ENCODE measurements around the gene ALK.

ALK gene

DNA sequence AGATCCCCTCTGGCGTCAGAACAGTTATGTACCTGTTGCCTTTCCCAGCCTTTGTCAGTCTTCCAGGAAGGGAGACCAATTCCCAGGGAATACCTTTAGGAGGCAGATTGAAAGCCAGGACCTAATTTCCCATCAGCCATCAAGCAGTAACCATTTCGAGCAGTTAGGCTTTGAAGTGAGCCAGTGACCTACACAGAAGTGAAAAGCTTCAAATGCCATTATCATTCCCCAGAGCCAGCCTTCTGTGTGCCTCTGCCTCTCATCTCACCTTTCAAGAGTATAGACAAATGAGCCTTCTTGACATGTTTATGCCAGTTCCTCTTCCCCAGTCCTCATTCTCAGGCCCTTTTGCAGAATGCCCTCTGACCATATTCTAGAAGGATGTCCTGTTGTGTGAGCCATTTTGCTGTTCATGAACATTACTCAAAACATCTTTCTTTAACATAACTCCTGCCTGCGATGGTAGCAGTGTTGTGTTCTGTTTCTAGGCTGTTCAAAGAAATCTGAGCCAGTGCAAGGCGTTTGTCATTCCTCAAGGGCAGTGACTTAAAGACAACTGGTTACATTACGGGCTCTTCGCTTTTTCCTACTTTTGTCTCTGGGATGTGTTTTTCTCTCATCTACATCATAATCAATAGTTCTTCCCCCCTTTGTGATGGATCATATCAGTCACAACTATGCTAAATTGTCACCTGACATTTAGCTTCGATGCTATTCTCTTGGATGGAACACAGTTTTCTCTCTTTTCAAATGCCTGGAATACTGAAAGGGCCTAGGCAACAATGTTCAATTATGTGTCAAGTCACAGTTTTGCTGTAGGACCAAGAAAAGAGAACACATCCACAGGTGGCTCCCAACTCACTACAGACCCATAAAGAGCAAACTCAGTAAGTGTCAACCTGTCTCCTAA is 138.6 kb downstream of the ALK start:
- no peak overlapping the region for H3K9ac ChIP-seq
- TF ChIP-seq Cebpa-rat (IDR thresholded peaks at IDR 0.05): no peak

GRCh38 chr2:29782087-29782486 is 139.3 kb downstream of the ALK start:
- Histone ChIP-seq H3K36me3 (no peaks in the 10 kb centered on the region), H3K4me3 (no peak overlapping the region), H4K20me1 (no peaks in the 10 kb centered on the region), H3K27me3 (no peaks in the 10 kb centered on the region), H3K4me1 (no peaks in the 10 kb centered on the region), H3K9ac (no peak overlapping the region), H3K27ac (no peak overlapping the region), H3K9me3 (no peaks in the 10 kb centered on the region), H3K4me2 (no peak overlapping the region)
- no peak for TF ChIP-seq Cebpa-rat (IDR thresholded peaks at IDR 0.05)

More for the DNA sequence above, 138.6 kb downstream of the ALK start:
- H3K27ac ChIP-seq: no peak overlapping the region
- no peak overlapping the region for H3K4me2 ChIP-seq
- H3K4me1 ChIP-seq: no peaks in the 10 kb centered on the region
- H4K20me1 ChIP-seq: no peaks in the 10 kb centered on the region
- H3K9me3 ChIP-seq: no peaks in the 10 kb centered on the region
- no peak overlapping the region for H3K4me3 ChIP-seq
- no peaks in the 10 kb centered on the region for H3K27me3 ChIP-seq
- no peaks in the 10 kb centered on the region for H3K36me3 ChIP-seq

- no peak for TF ChIP-seq Cebpa-rat (IDR thresholded peaks at IDR 0.05)
- H3K36me3 ChIP-seq: no peaks in the 10 kb centered on the region
- no peaks in the 10 kb centered on the region for H3K9me3 ChIP-seq
- no peaks in the 10 kb centered on the region for H3K27me3 ChIP-seq
- no peaks in the 10 kb centered on the region for H4K20me1 ChIP-seq
- H3K4me3 ChIP-seq: no peak overlapping the region
- no peak overlapping the region for H3K9ac ChIP-seq
- H3K4me1 ChIP-seq: no peaks in the 10 kb centered on the region
- no peak overlapping the region for H3K4me2 ChIP-seq
- H3K27ac ChIP-seq: no peak overlapping the region
These were observed 140.5 kb downstream of the ALK start for GRCh38 chr2:29780906-29781305.

DNA sequence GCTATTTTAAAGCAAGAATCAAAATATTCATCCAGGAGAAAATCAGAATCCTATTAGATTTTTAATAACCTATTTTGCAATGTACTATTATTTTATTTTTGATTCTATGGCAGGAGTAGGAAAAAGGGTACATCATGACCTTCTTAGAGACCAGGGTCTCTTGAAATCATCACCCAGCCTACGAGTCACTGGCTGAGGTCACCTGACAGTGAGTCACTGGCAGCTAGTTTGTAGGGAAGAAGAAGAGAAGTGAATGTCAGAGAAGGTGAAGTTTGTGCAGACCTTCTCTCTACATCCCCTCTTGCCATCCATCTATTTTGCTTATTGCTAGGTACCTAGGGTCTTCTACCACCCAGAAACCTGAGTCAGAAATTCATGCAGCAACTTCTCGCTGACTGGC is 144.2 kb downstream of the ALK start:
- TF ChIP-seq Cebpa-rat (IDR thresholded peaks at IDR 0.05): no peak
- Histone ChIP-seq H3K4me1 (no peaks in the 10 kb centered on the region), H3K9ac (no peak overlapping the region), H4K20me1 (no peaks in the 10 kb centered on the region), H3K36me3 (no peaks in the 10 kb centered on the region), H3K9me3 (no peaks in the 10 kb centered on the region), H3K4me3 (no peak overlapping the region), H3K4me2 (no peak overlapping the region), H3K27me3 (no peaks in the 10 kb centered on the region), H3K27ac (no peak overlapping the region)

GRCh38 chr2:29776406-29776805 is 145.0 kb downstream of the ALK start:
- H3K9me3 ChIP-seq: no peaks in the 10 kb centered on the region
- H3K27ac ChIP-seq: no peak overlapping the region
- H3K4me1 ChIP-seq: no peaks in the 10 kb centered on the region
- H3K27me3 ChIP-seq: no peaks in the 10 kb centered on the region
- H3K9ac ChIP-seq: no peak overlapping the region
- no peak overlapping the region for H3K4me2 ChIP-seq
- no peak for TF ChIP-seq Cebpa-rat (IDR thresholded peaks at IDR 0.05)
- no peaks in the 10 kb centered on the region for H4K20me1 ChIP-seq
- no peak overlapping the region for H3K4me3 ChIP-seq
- no peaks in the 10 kb centered on the region for H3K36me3 ChIP-seq

DNA sequence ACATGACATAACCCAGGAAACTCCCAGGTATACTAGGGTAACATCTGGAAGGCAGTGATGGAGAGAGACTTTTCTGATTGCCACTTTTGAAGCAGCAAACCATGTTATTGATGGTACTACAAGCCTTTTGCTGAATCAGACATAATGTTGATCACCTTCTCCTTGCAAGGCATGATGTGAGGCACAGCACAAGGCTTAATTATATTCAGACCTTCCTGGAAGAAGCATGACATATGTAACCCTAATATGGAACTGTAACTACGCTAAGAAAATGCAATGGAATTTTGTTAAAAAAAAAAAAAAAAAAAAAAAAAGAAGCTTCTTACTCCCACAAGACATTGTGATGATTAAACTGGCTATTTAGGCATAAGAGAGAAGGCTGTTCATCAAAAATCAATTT is 145.4 kb downstream of the ALK start:
- Histone ChIP-seq H4K20me1 (no peaks in the 10 kb centered on the region), H3K9ac (no peak overlapping the region), H3K4me2 (no peak overlapping the region), H3K4me3 (no peak overlapping the region), H3K36me3 (no peaks in the 10 kb centered on the region), H3K27me3 (no peaks in the 10 kb centered on the region), H3K4me1 (no peaks in the 10 kb centered on the region), H3K9me3 (no peaks in the 10 kb centered on the region), H3K27ac (no peak overlapping the region)
- TF ChIP-seq Cebpa-rat (IDR thresholded peaks at IDR 0.05): no peak

DNA sequence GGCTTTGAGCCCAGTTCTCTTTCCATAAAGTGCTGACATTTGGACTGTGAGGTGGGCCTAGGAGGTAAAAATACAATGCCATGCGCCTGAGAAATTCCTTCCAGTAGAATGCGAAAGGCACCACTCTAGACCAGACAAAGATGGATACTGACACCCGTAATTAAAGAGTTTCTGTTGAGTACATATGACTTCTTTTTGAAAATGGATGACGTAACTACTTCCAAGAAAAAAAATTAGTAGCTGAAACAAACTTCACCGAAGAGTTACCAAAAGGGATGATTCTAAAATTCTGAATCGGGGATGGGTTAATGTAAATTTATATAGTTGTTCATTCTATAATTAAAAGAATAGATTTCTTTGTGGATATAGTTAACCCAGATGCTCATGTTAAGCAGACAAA is 146.8 kb downstream of the ALK start:
- no peak for TF ChIP-seq Cebpa-rat (IDR thresholded peaks at IDR 0.05)
- no peaks in the 10 kb centered on the region for H3K27me3 ChIP-seq
- H3K4me1 ChIP-seq: no peaks in the 10 kb centered on the region
- no peaks in the 10 kb centered on the region for H3K36me3 ChIP-seq
- no peaks in the 10 kb centered on the region for H4K20me1 ChIP-seq
- H3K4me2 ChIP-seq: no peak overlapping the region
- H3K9ac ChIP-seq: no peak overlapping the region
- no peak overlapping the region for H3K4me3 ChIP-seq
- H3K9me3 ChIP-seq: no peaks in the 10 kb centered on the region
- no peak overlapping the region for H3K27ac ChIP-seq

DNA sequence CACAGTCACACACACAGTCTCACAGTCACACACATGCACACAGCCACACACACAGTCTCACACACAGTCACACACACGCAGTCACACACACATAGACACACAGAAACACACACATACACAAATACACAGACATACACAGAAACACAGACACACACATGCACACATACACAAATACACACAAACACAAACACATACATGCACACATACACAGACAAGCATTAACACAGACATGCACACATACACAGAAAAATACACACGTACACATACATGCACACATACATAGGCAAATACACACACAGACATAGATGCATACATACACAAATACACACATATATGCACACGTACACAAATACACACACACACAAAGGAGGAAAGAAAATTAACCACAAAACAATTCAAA is 150.5 kb downstream of the ALK start:
- Histone ChIP-seq H3K36me3 (no peaks in the 10 kb centered on the region), H3K27ac (no peak overlapping the region), H3K9ac (no peak overlapping the region), H3K4me1 (no peaks in the 10 kb centered on the region), H3K9me3 (no peaks in the 10 kb centered on the region), H3K27me3 (no peaks in the 10 kb centered on the region), H3K4me2 (no peak overlapping the region), H4K20me1 (no peaks in the 10 kb centered on the region), H3K4me3 (no peak overlapping the region)
- TF ChIP-seq Cebpa-rat (IDR thresholded peaks at IDR 0.05): no peak

- H3K9ac ChIP-seq: no peak overlapping the region
- no peak overlapping the region for H3K4me2 ChIP-seq
- H3K4me3 ChIP-seq: no peak overlapping the region
- no peaks in the 10 kb centered on the region for H3K9me3 ChIP-seq
- no peaks in the 10 kb centered on the region for H3K4me1 ChIP-seq
- H3K27ac ChIP-seq: no peak overlapping the region
- no peaks in the 10 kb centered on the region for H4K20me1 ChIP-seq
- no peak for TF ChIP-seq Cebpa-rat (IDR thresholded peaks at IDR 0.05)
- H3K36me3 ChIP-seq: no peaks in the 10 kb centered on the region
- no peaks in the 10 kb centered on the region for H3K27me3 ChIP-seq
These were observed 151.5 kb downstream of the ALK start for GRCh38 chr2:29769847-29770246.

DNA sequence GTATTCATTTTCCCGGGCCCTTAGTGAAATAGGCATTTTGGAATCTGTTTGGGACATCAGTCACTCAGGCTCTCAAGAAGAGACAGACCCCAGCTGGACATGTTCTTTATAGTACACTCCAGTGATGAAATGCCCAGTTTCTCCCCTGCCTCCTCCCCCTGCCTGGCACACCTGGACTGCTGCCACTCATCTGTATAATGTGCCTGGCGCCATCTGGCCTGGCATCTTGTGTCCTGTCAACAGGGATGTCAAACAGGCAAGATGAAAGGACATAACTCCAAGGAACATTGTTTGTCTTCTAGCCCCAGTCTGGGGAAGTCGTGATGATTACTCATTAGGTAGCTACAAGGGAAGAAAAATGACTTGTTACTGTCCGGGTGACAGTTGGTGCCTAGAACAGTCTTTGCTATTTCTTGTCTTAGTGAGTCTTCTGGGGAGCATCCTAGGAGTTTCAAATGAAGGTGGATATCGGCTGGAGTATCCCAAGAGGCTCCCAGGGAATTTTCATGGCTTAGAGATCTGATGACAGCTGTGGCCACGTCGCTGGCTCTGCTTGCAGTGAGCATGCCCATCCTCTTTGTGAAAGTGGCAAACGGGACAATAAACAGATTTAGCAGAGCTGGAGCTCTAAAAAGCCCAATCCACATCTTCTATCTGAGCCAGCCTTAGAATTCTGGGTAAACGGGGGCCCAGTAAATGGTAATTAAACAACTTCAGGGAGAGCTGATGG is 153.6 kb downstream of the ALK start:
- Histone ChIP-seq H3K9ac (no peak overlapping the region), H3K4me1 (no peaks in the 10 kb centered on the region), H3K27me3 (no peaks in the 10 kb centered on the region), H3K9me3 (no peaks in the 10 kb centered on the region), H3K4me3 (no peak overlapping the region), H3K27ac (no peak overlapping the region), H3K4me2 (no peak overlapping the region), H4K20me1 (no peaks in the 10 kb centered on the region), H3K36me3 (no peaks in the 10 kb centered on the region)
- TF ChIP-seq Cebpa-rat (IDR thresholded peaks at IDR 0.05): no peak

Measured in BLaER1 (cell line).